ENCODE data around the gene MRPL34. TPM values are rescaled to one million over a fixed set of nuclear protein-coding genes. Genes with fewer than 3 reads are reported as not detected.
A peak's percentile ranks its signal among the peaks of the same experiment; 100 is the strongest.

Gene MRPL34
- total RNA-seq, 6 experiments from 2014 or later = 63.5 to 363 (median 122) TPM

GRCh38 chr19:17296273-17296672 lies 9.4 kb upstream of the MRPL34 start:
- TF ChIP-seq CTCF (IDR thresholded peaks at IDR 0.05) (peak in 1 of 4 donors; percentile 10), POLR2A (IDR thresholded peaks at IDR 0.05) (no peak)
- H3K27ac ChIP-seq = no peak overlapping the region
- WGBS (ENCODE audit: insufficient coverage, low coverage, low lambda C conversion rate, missing lambda C conversion rate) = 56% methylated on average over 3 of the region's 4 CpGs
- no peak overlapping the region for H3K4me3 ChIP-seq
- ATAC-seq (peak in 1 of 4 donors; percentile 58), DNase-seq (no peak)
- no peaks in the 10 kb centered on the region for H3K4me1 ChIP-seq
- H3K27me3 ChIP-seq = no peaks in the 10 kb centered on the region
- H3K9me3 ChIP-seq = no peaks in the 10 kb centered on the region
- intact Hi-C loops (cut with DNase I) = no loop called here
- peaks cover 0 to 2% (median 0%) of the 10 kb centered on the region in 4 donors for H3K36me3 ChIP-seq

GRCh38 chr19:17296976-17297375 lies 8.7 kb upstream of the MRPL34 start:
- TF ChIP-seq CTCF (IDR thresholded peaks at IDR 0.05) (no peak), POLR2A (IDR thresholded peaks at IDR 0.05) (no peak)
- no peaks in the 10 kb centered on the region for H3K4me1 ChIP-seq
- intact Hi-C loops (cut with DNase I) = no loop called here
- H3K4me3 ChIP-seq = no peak overlapping the region
- peaks cover 0 to 2% (median 0%) of the 10 kb centered on the region in 4 donors for H3K36me3 ChIP-seq
- H3K9me3 ChIP-seq = no peaks in the 10 kb centered on the region
- WGBS (ENCODE audit: insufficient coverage, low coverage, low lambda C conversion rate, missing lambda C conversion rate) = 81% methylated on average over 3 of the region's 6 CpGs
- H3K27ac ChIP-seq = no peak overlapping the region
- DNase-seq (no peak), ATAC-seq (no peak)
- no peaks in the 10 kb centered on the region for H3K27me3 ChIP-seq

GRCh38 chr19:17300992-17301619 lies 4.6 kb upstream of the MRPL34 start:
- Histone ChIP-seq H3K9me3 (no peaks in the 10 kb centered on the region), H3K36me3 (peaks cover 0 to 2% (median 0%) of the 10 kb centered on the region in 4 donors), H3K4me1 (peaks cover 0 to 22% (median 10%) of the 10 kb centered on the region in 4 donors), H3K27me3 (no peaks in the 10 kb centered on the region), H3K27ac (no peak overlapping the region), H3K4me3 (no peak overlapping the region)
- 90% methylated on average over 2 of the region's 51 CpGs for WGBS (ENCODE audit: insufficient coverage, low coverage, low lambda C conversion rate, missing lambda C conversion rate)
- DNase-seq (no peak), ATAC-seq (no peak)
- no peak for TF ChIP-seq POLR2A (IDR thresholded peaks at IDR 0.05)
- TF ChIP-seq CTCF (IDR thresholded peaks at IDR 0.05) = no peak
- intact Hi-C loops (cut with DNase I) = no loop called here

GRCh38 chr19:17302391-17303166 lies 3.1 kb upstream of the MRPL34 start:
- intact Hi-C loops (cut with DNase I) = no loop called here
- WGBS (ENCODE audit: insufficient coverage, low coverage, low lambda C conversion rate, missing lambda C conversion rate) = 30% methylated on average over 2 of the region's 29 CpGs
- DNase-seq = peak in 1 of 3 donors; percentile 62

More at GRCh38 chr19:17302391-17303166, 3.1 kb upstream of the MRPL34 start:
- Histone ChIP-seq H3K36me3 (peaks cover 0 to 2% (median 0%) of the 10 kb centered on the region in 4 donors), H3K27ac (peak overlapping the region; percentile 58 to 77 (median 71)), H3K9me3 (no peaks in the 10 kb centered on the region), H3K4me3 (peak overlapping the region; percentile 87 to 95 (median 92)), H3K4me1 (peaks cover 0 to 31% (median 15%) of the 10 kb centered on the region in 4 donors), H3K27me3 (no peaks in the 10 kb centered on the region)
- ATAC-seq = no peak
- TF ChIP-seq CTCF (IDR thresholded peaks at IDR 0.05) (no peak), POLR2A (IDR thresholded peaks at IDR 0.05) (no peak)

Measured in right lobe of liver (tissue), 6 donors.